BE2C (cell line): ENCODE measurements around the gene ZP1.

Source experiments
- DNase-seq: peaks from one replicate; pipeline ENCODE4 v3.0.0-alpha.2; 2020
- H3K27me3 ChIP-seq: fragments of 250-450 bp; sonication (Bioruptor Pico); 2 replicates; pipeline ENCODE4 v1.5.1; 2020; ENCODE audit warnings: mild to moderate bottlenecking
- H3K36me3 ChIP-seq: fragments of 250-450 bp; sonication (Bioruptor Pico); 2 replicates; pipeline ENCODE4 v1.5.1; 2020; ENCODE audit warnings: mild to moderate bottlenecking
- H3K4me1 ChIP-seq: fragments of 250-450 bp; sonication (Bioruptor Pico); 2 replicates; pipeline ENCODE4 v1.5.1; 2020
- H3K4me3 ChIP-seq: 2 replicates; pipeline ENCODE4 v1.5.1; 2011; ENCODE audit warnings: low read depth, low read length
- H3K9me3 ChIP-seq: fragments of 250-450 bp; sonication (Bioruptor Pico); 2 replicates; pipeline ENCODE4 v1.5.1; 2020
- TF ChIP-seq, protein P1 (sequence below): IDR thresholded peaks from 2 replicates; pipeline ENCODE4 v1.5.1; 2012; ENCODE audit warnings: mild to moderate bottlenecking, low read depth, low read length

Gene ZP1

GRCh38 chr11:60875366-60876167, 8.2 kb downstream of the ZP1 start:
- TF ChIP-seq, protein P1, sequence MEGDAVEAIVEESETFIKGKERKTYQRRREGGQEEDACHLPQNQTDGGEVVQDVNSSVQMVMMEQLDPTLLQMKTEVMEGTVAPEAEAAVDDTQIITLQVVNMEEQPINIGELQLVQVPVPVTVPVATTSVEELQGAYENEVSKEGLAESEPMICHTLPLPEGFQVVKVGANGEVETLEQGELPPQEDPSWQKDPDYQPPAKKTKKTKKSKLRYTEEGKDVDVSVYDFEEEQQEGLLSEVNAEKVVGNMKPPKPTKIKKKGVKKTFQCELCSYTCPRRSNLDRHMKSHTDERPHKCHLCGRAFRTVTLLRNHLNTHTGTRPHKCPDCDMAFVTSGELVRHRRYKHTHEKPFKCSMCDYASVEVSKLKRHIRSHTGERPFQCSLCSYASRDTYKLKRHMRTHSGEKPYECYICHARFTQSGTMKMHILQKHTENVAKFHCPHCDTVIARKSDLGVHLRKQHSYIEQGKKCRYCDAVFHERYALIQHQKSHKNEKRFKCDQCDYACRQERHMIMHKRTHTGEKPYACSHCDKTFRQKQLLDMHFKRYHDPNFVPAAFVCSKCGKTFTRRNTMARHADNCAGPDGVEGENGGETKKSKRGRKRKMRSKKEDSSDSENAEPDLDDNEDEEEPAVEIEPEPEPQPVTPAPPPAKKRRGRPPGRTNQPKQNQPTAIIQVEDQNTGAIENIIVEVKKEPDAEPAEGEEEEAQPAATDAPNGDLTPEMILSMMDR, result no peak
- Histone ChIP-seq H3K9me3 (no peaks in the 10 kb centered on the region), H3K27me3 (no peaks in the 10 kb centered on the region), H3K4me1 (no peaks in the 10 kb centered on the region), H3K36me3 (no peaks in the 10 kb centered on the region), H3K4me3 (no peak overlapping the region)
- no peak for DNase-seq

DNA sequence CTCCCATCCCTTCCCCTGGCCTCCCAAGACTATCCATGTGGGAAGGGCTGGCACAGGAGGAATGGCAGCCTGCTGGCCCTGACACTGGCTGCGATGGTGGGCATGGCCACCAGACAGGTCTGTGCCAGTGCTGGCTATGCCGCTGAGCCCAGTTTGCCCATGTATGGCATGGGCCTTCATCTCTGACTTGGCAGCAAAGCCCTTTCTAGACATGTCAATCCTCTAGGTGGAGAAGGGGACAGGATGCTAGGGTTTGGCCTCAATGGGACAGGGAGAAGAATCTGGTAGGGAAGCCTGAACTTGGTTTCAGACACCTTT, 8.8 kb downstream of the ZP1 start:
- Histone ChIP-seq H3K36me3 (no peaks in the 10 kb centered on the region), H3K4me1 (no peaks in the 10 kb centered on the region)

GRCh38 chr11:60878245-60879101, 11.1 kb downstream of the ZP1 start:
- no peaks in the 10 kb centered on the region for H3K4me1 ChIP-seq
- no peak overlapping the region for H3K4me3 ChIP-seq
- H3K9me3 ChIP-seq, result no peaks in the 10 kb centered on the region
- no peak for DNase-seq
- H3K27me3 ChIP-seq, result no peaks in the 10 kb centered on the region
- TF ChIP-seq, protein P1, result no peak
- H3K36me3 ChIP-seq, result no peaks in the 10 kb centered on the region

More for the DNA sequence above, 8.8 kb downstream of the ZP1 start:
- Histone ChIP-seq H3K4me3 (no peak overlapping the region), H3K9me3 (no peaks in the 10 kb centered on the region), H3K27me3 (no peaks in the 10 kb centered on the region)
- TF ChIP-seq, protein P1, result no peak
- DNase-seq, result no peak

DNA sequence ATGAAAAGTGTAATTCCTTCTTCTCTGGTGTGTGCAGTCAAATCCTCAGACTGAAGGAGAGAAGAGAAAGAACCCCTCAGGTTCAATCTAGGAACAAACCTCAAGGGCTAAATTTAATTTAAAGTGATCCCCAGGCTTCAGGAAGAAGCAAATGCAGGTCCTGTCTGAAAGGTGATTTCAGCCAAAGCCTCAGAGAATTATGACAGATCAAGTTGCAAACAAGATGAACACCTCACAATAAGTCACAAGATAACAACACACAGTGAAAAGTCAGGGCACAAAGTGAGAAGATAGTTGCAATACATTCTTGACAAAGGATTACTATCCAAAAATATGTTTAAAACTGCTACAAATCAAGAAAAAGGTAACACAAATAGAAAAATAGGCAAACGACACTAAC, 11.8 kb downstream of the ZP1 start:
- H3K36me3 ChIP-seq, result no peaks in the 10 kb centered on the region
- DNase-seq, result no peak
- TF ChIP-seq, protein P1, result no peak
- no peaks in the 10 kb centered on the region for H3K9me3 ChIP-seq
- no peak overlapping the region for H3K4me3 ChIP-seq
- no peaks in the 10 kb centered on the region for H3K4me1 ChIP-seq
- no peaks in the 10 kb centered on the region for H3K27me3 ChIP-seq

DNA sequence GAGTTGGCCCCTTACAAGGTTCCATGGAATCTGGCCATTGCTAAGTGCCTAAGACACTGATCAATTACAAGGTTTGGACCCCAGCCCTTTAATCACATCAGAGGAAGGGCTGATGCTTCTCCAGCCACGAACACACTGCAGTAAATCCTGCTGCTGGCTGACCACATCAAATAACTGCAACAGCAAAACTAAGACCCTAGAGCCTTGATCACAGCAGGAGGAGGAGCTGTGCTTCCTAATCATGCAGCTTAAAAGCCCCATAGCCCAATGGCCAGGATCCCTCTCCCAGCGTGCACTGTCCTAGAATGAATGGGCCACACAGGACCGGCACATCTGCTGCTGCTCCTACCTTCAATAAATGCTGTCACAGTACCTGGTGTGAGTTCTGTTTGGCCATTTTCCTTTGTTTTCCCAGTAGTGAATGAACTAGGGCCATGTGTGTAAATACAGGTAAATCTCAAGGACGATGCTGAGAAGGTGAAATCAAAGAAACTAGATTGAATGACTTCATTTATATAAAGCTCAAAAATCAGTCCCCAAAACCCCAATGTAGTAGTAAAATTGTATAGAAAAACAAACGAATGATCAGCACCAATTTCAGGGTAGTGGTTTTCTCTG, 12.7 kb downstream of the ZP1 start:
- Histone ChIP-seq H3K27me3 (no peaks in the 10 kb centered on the region), H3K9me3 (no peaks in the 10 kb centered on the region), H3K4me3 (no peak overlapping the region), H3K36me3 (no peaks in the 10 kb centered on the region), H3K4me1 (no peaks in the 10 kb centered on the region)
- no peak for DNase-seq
- TF ChIP-seq, protein P1, result no peak
